Pancreas (tissue), 10 donors: ENCODE measurements around the gene TMEM156. TPM values are rescaled to one million over a fixed set of nuclear protein-coding genes. Genes with fewer than 3 reads are reported as not detected.

Experiments used
- ATAC-seq, 4 donors: fragments of 200-7000 bp; cut with Tn5 transposase; one replicate each; pipeline versions ENCODE4 v1.8.0 to v1.9.1; 2020; ENCODE audit warnings: mild to moderate bottlenecking in 4 of 4, moderate library complexity in 4 of 4
- DNase-seq, 6 donors: peaks; one replicate each; pipeline ENCODE4 v3.0.0-alpha.2; 2020
- FAIRE-seq: peaks from 2 replicates; lab custom pipeline; 2012; peaks lifted over from hg19 to GRCh38; lab: Jason Lieb, UNC
- H3K27ac ChIP-seq, 4 donors: fragments of 200-600 bp; sonication (generic); 1 replicate in 3 of 4; 2 replicates in 1 of 4; pipeline versions ENCODE4 v1.5.0 to v1.8.0; 2020
- H3K27me3 ChIP-seq, 4 donors: fragments of 200-600 bp; one replicate each; pipeline ENCODE4 v1.8.0; 2021
- H3K36me3 ChIP-seq, 3 donors: fragments of 200-600 bp; sonication (generic) in 1 of 3; one replicate each; pipeline versions ENCODE4 v1.5.0 to v1.8.0; 2020 to 2021
- H3K4me1 ChIP-seq, 3 donors: fragments of 200-600 bp; one replicate each; pipeline ENCODE4 v1.8.0; 2021
- H3K4me3 ChIP-seq, 4 donors: fragments of 200-600 bp; sonication (generic) in 2 of 4; one replicate each; pipeline versions ENCODE4 v1.5.0 to v1.8.0; 2020 to 2021
- H3K9me3 ChIP-seq, 4 donors: fragments of 200-600 bp; one replicate each; pipeline ENCODE4 v1.8.0; 2021
- CTCF ChIP-seq, 4 donors: fragments of 200-600 bp; sonication (generic) in 3 of 4; IDR thresholded peaks; one replicate each; pipeline versions ENCODE4 v1.5.0 to v1.8.0; 2021; ENCODE audit warnings: antibody characterized with exemption in 4 of 4
- WGBS, 2 donors: extraction: QIAGEN DNeasy Blood & Tissue Kit; methylation state at CpG; one replicate each; pipeline ENCODE4 v1.1.7; 2013; 5-methylcytosine and 5-hydroxymethylcytosine counted together
- intact Hi-C, 3 donors: fragments of 100-400 bp; cut with DNase I; formaldehyde crosslinking; loops; one replicate each; pipeline versions ENCODE4 v1.11.1 to v1.14.2; 2022
- polyA plus RNA-seq, 2 donors: library from polyadenylated mRNA; stranded (reverse); fragments of 200-250 nt; gene quantifications; one replicate each; pipeline ENCODE4 v1.2.3, GENCODE V29; 2013
- total RNA-seq, 6 donors: library from RNA; stranded (reverse); fragmentation: NEBNext Ultra II Directional in 4 of 6; extraction: Animal tissue kit (Norgen Biotek cat#: 25700) in 4 of 6; gene quantifications; one replicate each; pipeline versions ENCODE4 v1.2.1 to v1.2.4, GENCODE V29; 2021 to 2023
- donor health status: healthy with polysubstance abuse.
- donor health status: DM: no; HTN: no; CAD: no; lungs with moderate emphysema.
- donor health status: DM: no; HTN: no; CAD: no.
- donor health status: control.
- donor health status: control.
- donor health status: Bipolar disorder and iron deficiency.
- donor health status: DM: yes; HTN: yes; CAD: no.
- donor health status: DM: no; HTN: no; CAD: no.
- donor health status: DM: no; HTN: no; CAD: no.
- donor health status: DM: yes; HTN: yes; CAD: no.

Gene TMEM156
- total and polyA plus RNA-seq, 8 donors, result 0.08 to 1.8 (median 0.53) TPM

GRCh38 chr4:38979511-38980230, 52.5 kb downstream of the TMEM156 start:
- no peak overlapping the region for H3K27ac ChIP-seq
- FAIRE-seq (no peak), ATAC-seq (no peak), DNase-seq (no peak)
- WGBS, 2 donors, result 72 to 82% methylated on average over 3 of the region's 3 CpGs
- H3K9me3 ChIP-seq, result no peaks in the 10 kb centered on the region
- H3K4me1 ChIP-seq, result no peaks in the 10 kb centered on the region
- H3K36me3 ChIP-seq, result no peaks in the 10 kb centered on the region
- H3K27me3 ChIP-seq, result no peaks in the 10 kb centered on the region
- intact Hi-C loops, result no loop called here
- no peak for TF ChIP-seq CTCF (IDR thresholded peaks at IDR 0.05)
- H3K4me3 ChIP-seq, result no peak overlapping the region

DNA sequence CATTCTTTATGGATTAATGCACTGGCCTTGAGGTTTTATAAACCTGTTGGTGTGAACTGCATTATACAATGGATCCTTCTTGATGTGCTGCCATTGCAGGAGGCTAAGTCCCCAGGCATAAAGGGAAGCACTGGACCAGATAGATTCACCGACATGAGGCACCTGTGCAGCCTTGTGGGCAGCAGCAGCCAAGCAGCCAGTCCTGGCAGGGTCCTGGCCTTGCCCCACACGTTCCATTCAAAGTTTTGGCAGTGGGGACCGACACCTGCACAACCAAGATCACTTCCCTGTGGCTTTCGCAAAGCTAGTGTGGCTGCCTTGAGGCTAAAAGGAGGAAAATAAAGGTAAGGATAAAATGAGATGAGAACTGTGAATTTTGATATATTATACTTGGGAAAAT, 53.1 kb downstream of the TMEM156 start:
- FAIRE-seq, result no peak
- TF ChIP-seq CTCF (IDR thresholded peaks at IDR 0.05), result no peak
- intact Hi-C loops, result no loop called here
- no peak overlapping the region for H3K27ac ChIP-seq
- ATAC-seq, result no peak
- H3K9me3 ChIP-seq, result no peaks in the 10 kb centered on the region
- H3K36me3 ChIP-seq, result no peaks in the 10 kb centered on the region
- DNase-seq, result no peak
- no peaks in the 10 kb centered on the region for H3K27me3 ChIP-seq
- H3K4me1 ChIP-seq, result no peaks in the 10 kb centered on the region
- WGBS, 2 donors, result 70 to 87% methylated on average over 4 of the region's 4 CpGs
- no peak overlapping the region for H3K4me3 ChIP-seq

- Histone ChIP-seq H3K36me3 (no peaks in the 10 kb centered on the region), H3K27ac (no peak overlapping the region), H3K9me3 (no peaks in the 10 kb centered on the region), H3K27me3 (peaks cover 0 to 3% (median 0%) of the 10 kb centered on the region in 4 donors), H3K4me1 (no peaks in the 10 kb centered on the region), H3K4me3 (no peak overlapping the region)
- FAIRE-seq (no peak), ATAC-seq (no peak), DNase-seq (no peak)
- 84 to 92% methylated on average over 7 of the region's 7 CpGs for WGBS, 2 donors
- intact Hi-C loops, result no loop called here
- TF ChIP-seq CTCF (IDR thresholded peaks at IDR 0.05), result no peak
These were observed 55.9 kb downstream of the TMEM156 start for GRCh38 chr4:38976308-38976707.

DNA sequence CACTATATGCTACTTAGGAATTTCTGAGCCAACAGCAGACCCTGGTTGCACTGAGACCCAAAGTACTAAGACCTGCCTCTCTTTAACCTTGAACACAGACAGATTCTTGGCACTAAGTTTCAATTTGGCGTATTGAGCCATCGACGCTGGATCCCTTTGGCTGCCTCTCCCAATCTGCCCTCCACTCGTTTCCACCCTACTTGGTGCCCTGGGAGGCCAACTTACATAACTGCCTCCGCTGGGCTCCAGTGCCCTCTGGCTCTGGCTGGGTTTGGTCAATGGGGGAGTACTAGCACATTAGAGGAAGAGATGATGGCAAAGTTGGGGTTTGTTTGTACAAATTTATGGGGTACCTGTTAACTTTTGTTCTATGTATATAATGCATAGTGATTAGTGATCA, 63.5 kb downstream of the TMEM156 start:
- no peak for TF ChIP-seq CTCF (IDR thresholded peaks at IDR 0.05)

More for the DNA sequence above, 63.5 kb downstream of the TMEM156 start:
- intact Hi-C loops, result no loop called here
- Histone ChIP-seq H3K4me3 (no peak overlapping the region), H3K4me1 (no peaks in the 10 kb centered on the region), H3K27ac (no peak overlapping the region), H3K27me3 (peaks cover 0 to 2% (median 0%) of the 10 kb centered on the region in 4 donors), H3K36me3 (no peaks in the 10 kb centered on the region), H3K9me3 (no peaks in the 10 kb centered on the region)
- WGBS, 2 donors, result 25 to 30% methylated on average over 5 of the region's 5 CpGs
- ATAC-seq (no peak), DNase-seq (no peak), FAIRE-seq (no peak)
